Endothelial cell of umbilical vein (primary cell): Measurements from ENCODE around the gene SLC34A1. TPM values are rescaled to one million over a fixed set of nuclear protein-coding genes. Genes with fewer than 3 reads are reported as not detected.

Experiments
- BruUV-seq: library from RNA; stranded (reverse); fragments of 400-500 nt; replicated peaks from 2 replicates; lab custom pipeline; 2021; lab: Mats Ljungman, UMichigan
- CTCF ChIA-PET: fragments of 300-600, 350-600 bp; sonication (Branson Sonifier 250); formaldehyde crosslinking; loops from one replicate; lab custom pipeline; 2021; ENCODE audit warnings: antibody characterized with exemption, inconsistent platforms; lab: Charles Lee
- POLR2A ChIA-PET: fragments of 300-600, 350-600 bp; sonication (Branson Sonifier 250); formaldehyde crosslinking; loops from one replicate; lab custom pipeline; 2021; ENCODE audit warnings: antibody characterized with exemption, inconsistent platforms; lab: Charles Lee
- DNase-seq: peaks from one replicate; pipeline ENCODE4 v3.0.0-alpha.2; 2011; ENCODE audit warnings: low read depth, low spot score
- FAIRE-seq: peaks from 2 replicates; lab custom pipeline; 2011; peaks lifted over from hg19 to GRCh38; lab: Jason Lieb, UNC
- H2AFZ ChIP-seq: 2 replicates; pipeline ENCODE4 v1.6.0; 2012; ENCODE audit warnings: low read depth, low read length, control low read depth, inconsistent platforms
- H3K27ac ChIP-seq: 2 replicates; pipeline ENCODE4 v1.5.1; 2011; ENCODE audit warnings: low read depth, mild to moderate bottlenecking, control low read depth, low read length, moderate library complexity; ENCODE audit not compliant: insufficient read depth
- H3K27me3 ChIP-seq, 2 experiments: 2 replicates each; pipeline versions ENCODE4 v1.6.0 to v1.6.1; 2011; ENCODE audit warnings: low read length in 2 of 2, mixed read lengths in 1 of 2; ENCODE audit not compliant: control insufficient read depth in 2 of 2, insufficient read depth in 2 of 2
- H3K36me3 ChIP-seq, 2 experiments: 2 replicates in 1 of 2; 3 replicates in 1 of 2; pipeline ENCODE4 v1.5.1; 2011; ENCODE audit warnings: low read length in 2 of 2, mild to moderate bottlenecking in 1 of 2, moderate library complexity in 1 of 2; ENCODE audit not compliant: control insufficient read depth in 2 of 2, insufficient read depth in 2 of 2; ENCODE audit errors: extremely low read depth in 1 of 2
- H3K4me1 ChIP-seq: 3 replicates; pipeline ENCODE4 v1.5.1; 2011; ENCODE audit warnings: mild to moderate bottlenecking, low read length; ENCODE audit not compliant: control insufficient read depth, insufficient read depth; ENCODE audit errors: extremely low read depth
- H3K4me2 ChIP-seq: 2 replicates; pipeline ENCODE4 v1.6.1; 2011; ENCODE audit warnings: low read length, control low read depth, mixed read lengths; ENCODE audit not compliant: insufficient read depth
- H3K4me3 ChIP-seq, 3 experiments: fragments of 200-600 bp in 1 of 3; sonication (generic), shearing (Covaris generic) in 1 of 3; replicated peaks in 1 of 3; 2 replicates each; pipeline ENCODE4 v1.5.1; 2011 to 2016; ENCODE audit warnings: control low read depth in 3 of 3, low read length in 3 of 3, mild to moderate bottlenecking in 2 of 3, inconsistent platforms in 1 of 3, low read depth in 1 of 3, moderate library complexity in 1 of 3; ENCODE audit not compliant: insufficient read depth in 1 of 3
- H3K79me2 ChIP-seq: 2 replicates; pipeline ENCODE4 v1.6.0; 2012; ENCODE audit warnings: low read length, inconsistent platforms; ENCODE audit not compliant: control insufficient read depth, insufficient read depth
- H3K9ac ChIP-seq: replicated peaks from 2 replicates; pipeline ENCODE3; 2011; ENCODE audit warnings: low read length, control low read depth; ENCODE audit not compliant: insufficient read depth; ENCODE audit errors: extremely low read depth
- H3K9me1 ChIP-seq: replicated peaks from 3 replicates; pipeline ENCODE4 v1.6.0; 2011; ENCODE audit warnings: mild to moderate bottlenecking, low read length; ENCODE audit not compliant: control insufficient read depth, insufficient read depth; ENCODE audit errors: extremely low read depth
- H3K9me3 ChIP-seq: replicated peaks from 2 replicates; pipeline ENCODE4 v1.5.1; 2012; ENCODE audit warnings: low read length, inconsistent platforms; ENCODE audit not compliant: control insufficient read depth, insufficient read depth
- H4K20me1 ChIP-seq: replicated peaks from 2 replicates; pipeline ENCODE3; 2011; ENCODE audit warnings: mild to moderate bottlenecking, low read length; ENCODE audit not compliant: control insufficient read depth, insufficient read depth; ENCODE audit errors: extremely low read depth
- FOS ChIP-seq: IDR thresholded peaks from 2 replicates; pipeline ENCODE4 v1.6.1; 2011; ENCODE audit warnings: mild to moderate bottlenecking, low read length, moderate library complexity, borderline replicate concordance; ENCODE audit not compliant: insufficient read depth
- GATA2 ChIP-seq: IDR thresholded peaks from 2 replicates; pipeline ENCODE4 v1.7.0; 2011; ENCODE audit warnings: low read depth, mild to moderate bottlenecking, moderate library complexity, mixed read lengths, low read length; ENCODE audit not compliant: insufficient read length, insufficient read depth
- JUN ChIP-seq: IDR thresholded peaks from 2 replicates; pipeline ENCODE4 v1.6.1; 2011; ENCODE audit warnings: borderline replicate concordance, low read depth; ENCODE audit not compliant: insufficient read length, insufficient read depth
- MYC ChIP-seq: IDR thresholded peaks from one replicate; pipeline ENCODE4 v1.6.1; 2011; ENCODE audit warnings: mild to moderate bottlenecking, low read depth, low read length
- POLR2AphosphoS5 ChIP-seq: IDR thresholded peaks from 2 replicates; pipeline ENCODE4 v1.6.1; 2012; ENCODE audit warnings: low read depth, mild to moderate bottlenecking, control low read depth, low read length, moderate library complexity; ENCODE audit not compliant: insufficient read depth
- dilution Hi-C: fragments of 300-500 bp; cut with MboI; formaldehyde crosslinking; loops from one replicate; pipeline ENCODE4 v1.15.0; 2019; ENCODE audit warnings: low sequenced_read_pairs; ENCODE audit not compliant: extremely low pct_ligation_motif_present
- intact Hi-C: fragments of 100-400 bp; cut with micrococcal nuclease; formaldehyde crosslinking; loops from one replicate; pipeline ENCODE4 v1.10.0; 2022
- polyA plus RNA-seq, 4 experiments: library from polyadenylated mRNA; depleted of rRNA in 3 of 4; stranded (reverse) in 3 of 4; unstranded in 1 of 4; fragments of >200 nt; gene quantifications; 2 replicates each; pipeline versions ENCODE4 v1.2.1 to v1.2.3, GENCODE V29; 2011 to 2012; ENCODE audit warnings: missing spikeins in 1 of 4
- total RNA-seq: library from RNA; stranded (reverse); gene quantifications from 2 replicates; pipeline ENCODE4 v1.2.3, GENCODE V29; 2021
- TF ChIP-seq, protein P1 (sequence below): IDR thresholded peaks from 2 replicates; pipeline ENCODE4 v1.6.1; 2011; ENCODE audit not compliant: insufficient read depth, insufficient read length

Gene SLC34A1
- total and polyA plus RNA-seq, 2 donors (not counting 3 experiments of a cell fraction or from before 2014, with no cell fraction given): not detected

DNA sequence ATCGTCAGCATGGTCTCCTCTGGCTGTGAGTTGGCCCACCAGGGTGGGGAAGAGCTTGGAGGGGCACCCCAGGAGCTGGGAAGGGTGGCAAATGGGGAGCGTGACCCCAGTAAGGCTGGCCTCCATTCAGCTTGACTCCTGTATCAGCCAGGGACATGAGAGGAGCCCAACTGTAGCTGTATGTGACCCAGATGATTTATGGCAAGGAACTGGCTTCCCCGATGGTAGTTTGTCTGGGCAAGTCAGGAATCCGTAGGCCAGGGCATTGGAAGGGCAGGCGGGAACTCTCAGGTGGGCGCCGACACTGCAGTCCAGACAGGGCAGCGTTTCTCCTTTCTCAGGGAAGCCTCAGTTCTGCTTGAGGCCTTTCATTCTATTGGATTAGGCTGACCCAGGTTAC is 2.3 kb downstream of the SLC34A1 start:
- POLR2A ChIA-PET: no interaction called here
- CTCF ChIA-PET: interaction anchor here (1.1 to 1.5 kb wide), 3 partner anchors 14 to 18 kb away, joined by 3 to 7 read pairs (median 4); no protein-coding TSS in a partner anchor
- no peak overlapping the region for H3K27ac ChIP-seq
- dilution Hi-C loops: no loop called here
- no peaks in the 10 kb centered on the region for H4K20me1 ChIP-seq
- no peaks in the 10 kb centered on the region for H3K9me1 ChIP-seq
- H3K36me3 ChIP-seq: no peaks in the 10 kb centered on the region
- H3K9me3 ChIP-seq: no peaks in the 10 kb centered on the region
- H3K4me2 ChIP-seq: no peak overlapping the region
- FAIRE-seq: no peak
- H3K4me1 ChIP-seq: no peaks in the 10 kb centered on the region
- BruUV-seq: no TSS peak
- H3K27me3 ChIP-seq: peaks cover 0 to 4% of the 10 kb centered on the region in 2 experiments
- H3K9ac ChIP-seq: no peak overlapping the region
- no peak overlapping the region for H3K4me3 ChIP-seq
- TF ChIP-seq, protein P1, sequence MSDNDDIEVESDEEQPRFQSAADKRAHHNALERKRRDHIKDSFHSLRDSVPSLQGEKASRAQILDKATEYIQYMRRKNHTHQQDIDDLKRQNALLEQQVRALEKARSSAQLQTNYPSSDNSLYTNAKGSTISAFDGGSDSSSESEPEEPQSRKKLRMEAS: no peak
- no peak for TF ChIP-seq POLR2AphosphoS5
- no peak for TF ChIP-seq FOS
- TF ChIP-seq MYC: no peak
- no peak for TF ChIP-seq JUN
- no peak for TF ChIP-seq GATA2
- H3K79me2 ChIP-seq: no peaks in the 10 kb centered on the region
- DNase-seq: no peak
- intact Hi-C loops: no loop called here
- H2AFZ ChIP-seq: no peak overlapping the region

DNA sequence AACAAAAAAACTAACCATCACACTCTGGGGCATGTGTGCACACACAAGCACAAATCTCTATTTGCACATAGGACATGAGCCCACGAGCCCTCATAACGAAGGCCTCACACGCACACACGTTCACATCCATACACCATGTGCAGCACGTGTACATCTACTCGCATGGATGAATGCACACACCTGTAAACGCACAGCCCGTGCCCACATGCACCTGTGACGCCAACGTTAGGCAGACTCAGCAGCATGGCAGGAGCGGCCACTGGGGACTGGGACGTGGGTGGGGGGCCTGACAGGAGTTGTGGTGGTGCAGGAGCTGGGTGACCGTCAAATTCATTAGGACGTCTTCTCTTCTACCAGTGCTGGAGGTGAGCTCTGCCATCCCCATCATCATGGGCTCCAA is 3.2 kb downstream of the SLC34A1 start:
- dilution Hi-C loops: no loop called here
- Histone ChIP-seq H4K20me1 (no peaks in the 10 kb centered on the region), H2AFZ (no peak overlapping the region), H3K27me3 (peaks cover 0 to 4% of the 10 kb centered on the region in 2 experiments), H3K79me2 (no peaks in the 10 kb centered on the region), H3K9ac (no peak overlapping the region), H3K36me3 (no peaks in the 10 kb centered on the region), H3K4me2 (no peak overlapping the region), H3K9me1 (no peaks in the 10 kb centered on the region), H3K4me3 (no peak overlapping the region), H3K4me1 (no peaks in the 10 kb centered on the region), H3K9me3 (no peaks in the 10 kb centered on the region), H3K27ac (no peak overlapping the region)
- ChIA-PET CTCF (interaction anchor here (1.1 to 4.2 kb wide), 3 partner anchors 15 to 17 kb away, joined by 4 to 138 read pairs (median 7); partner anchors contain the start of gene PFN3), POLR2A (no interaction called here)
- TF ChIP-seq GATA2: no peak
- FAIRE-seq (no peak), DNase-seq (no peak)
- no TSS peak for BruUV-seq
- intact Hi-C loops: no loop called here
